ENCODE results near the gene PRKN.

PRKN gene

GRCh38 chr6:162074641-162075275 lies 652.8 kb downstream of the PRKN start:
- H3K4me3 ChIP-seq (ENCODE audit: low read length): no peak overlapping the region
- no peak for DNase-seq (ENCODE audit: low read depth)
- TF ChIP-seq, protein P1, sequence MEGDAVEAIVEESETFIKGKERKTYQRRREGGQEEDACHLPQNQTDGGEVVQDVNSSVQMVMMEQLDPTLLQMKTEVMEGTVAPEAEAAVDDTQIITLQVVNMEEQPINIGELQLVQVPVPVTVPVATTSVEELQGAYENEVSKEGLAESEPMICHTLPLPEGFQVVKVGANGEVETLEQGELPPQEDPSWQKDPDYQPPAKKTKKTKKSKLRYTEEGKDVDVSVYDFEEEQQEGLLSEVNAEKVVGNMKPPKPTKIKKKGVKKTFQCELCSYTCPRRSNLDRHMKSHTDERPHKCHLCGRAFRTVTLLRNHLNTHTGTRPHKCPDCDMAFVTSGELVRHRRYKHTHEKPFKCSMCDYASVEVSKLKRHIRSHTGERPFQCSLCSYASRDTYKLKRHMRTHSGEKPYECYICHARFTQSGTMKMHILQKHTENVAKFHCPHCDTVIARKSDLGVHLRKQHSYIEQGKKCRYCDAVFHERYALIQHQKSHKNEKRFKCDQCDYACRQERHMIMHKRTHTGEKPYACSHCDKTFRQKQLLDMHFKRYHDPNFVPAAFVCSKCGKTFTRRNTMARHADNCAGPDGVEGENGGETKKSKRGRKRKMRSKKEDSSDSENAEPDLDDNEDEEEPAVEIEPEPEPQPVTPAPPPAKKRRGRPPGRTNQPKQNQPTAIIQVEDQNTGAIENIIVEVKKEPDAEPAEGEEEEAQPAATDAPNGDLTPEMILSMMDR (IDR thresholded peaks at IDR 0.05; ENCODE audit: insufficient read depth, low read depth, low read length, missing control alignments): no peak

- H3K4me3 ChIP-seq (ENCODE audit: low read length): no peak overlapping the region
- no peak for DNase-seq (ENCODE audit: low read depth)
- TF ChIP-seq, protein P1 (IDR thresholded peaks at IDR 0.05; ENCODE audit: insufficient read depth, low read depth, low read length, missing control alignments): no peak
Observed at GRCh38 chr6:162070639-162071038, 656.9 kb downstream of the PRKN start.

GRCh38 chr6:162069995-162070394 lies 657.6 kb downstream of the PRKN start:
- TF ChIP-seq, protein P1 (IDR thresholded peaks at IDR 0.05; ENCODE audit: insufficient read depth, low read depth, low read length, missing control alignments): no peak
- DNase-seq (ENCODE audit: low read depth): peak; percentile 5
- H3K4me3 ChIP-seq (ENCODE audit: low read length): no peak overlapping the region

GRCh38 chr6:162068340-162068739 lies 659.2 kb downstream of the PRKN start:
- no peak overlapping the region for H3K4me3 ChIP-seq (ENCODE audit: low read length)
- TF ChIP-seq, protein P1 (IDR thresholded peaks at IDR 0.05; ENCODE audit: insufficient read depth, low read depth, low read length, missing control alignments): no peak
- no peak for DNase-seq (ENCODE audit: low read depth)

GRCh38 chr6:162063666-162064065 lies 663.9 kb downstream of the PRKN start:
- TF ChIP-seq, protein P1 (IDR thresholded peaks at IDR 0.05; ENCODE audit: insufficient read depth, low read depth, low read length, missing control alignments): no peak
- H3K4me3 ChIP-seq (ENCODE audit: low read length): no peak overlapping the region
- DNase-seq (ENCODE audit: low read depth): no peak

- peak; percentile 49 for DNase-seq (ENCODE audit: low read depth)
- H3K4me3 ChIP-seq (ENCODE audit: low read length): no peak overlapping the region
- TF ChIP-seq, protein P1 (IDR thresholded peaks at IDR 0.05; ENCODE audit: insufficient read depth, low read depth, low read length, missing control alignments): no peak
Observed at GRCh38 chr6:162058281-162058875, 669.2 kb downstream of the PRKN start.

- H3K4me3 ChIP-seq (ENCODE audit: low read length): no peak overlapping the region
- DNase-seq (ENCODE audit: low read depth): no peak
- TF ChIP-seq, protein P1 (IDR thresholded peaks at IDR 0.05; ENCODE audit: insufficient read depth, low read depth, low read length, missing control alignments): no peak
Observed at GRCh38 chr6:162056745-162057144, 670.8 kb downstream of the PRKN start.

Measured in epithelial cell of esophagus (primary cell).